Rectal smooth muscle tissue (tissue), 1 donor: ENCODE data around the gene DPH2.

ENCODE experiments used
- H3K27ac ChIP-seq: one replicate; pipeline ENCODE4 v1.7.0; 2013; ENCODE audit warnings: low read depth, low read length, inconsistent platforms
- H3K27me3 ChIP-seq: one replicate; pipeline ENCODE4 v1.7.0; 2013; ENCODE audit warnings: low read length; ENCODE audit not compliant: control insufficient read depth, insufficient read depth
- H3K36me3 ChIP-seq: one replicate; pipeline ENCODE4 v1.7.0; 2013; ENCODE audit warnings: low read length; ENCODE audit not compliant: control insufficient read depth, insufficient read depth
- H3K4me1 ChIP-seq: one replicate; pipeline ENCODE4 v1.7.0; 2013; ENCODE audit warnings: low read length; ENCODE audit not compliant: control insufficient read depth, insufficient read depth
- H3K4me3 ChIP-seq: one replicate; pipeline ENCODE4 v1.7.0; 2013; ENCODE audit warnings: low read length
- H3K9ac ChIP-seq: one replicate; pipeline ENCODE4 v1.7.0; 2013; ENCODE audit warnings: low read length

Gene DPH2

GRCh38 chr1:43976045-43976444 lies 6.2 kb downstream of the DPH2 start:
- Histone ChIP-seq H3K9ac (no peak overlapping the region), H3K27ac (no peak overlapping the region), H3K4me3 (peak overlapping the region; percentile 81), H3K36me3 (peaks cover 21% of the 10 kb centered on the region), H3K4me1 (peaks cover 11% of the 10 kb centered on the region), H3K27me3 (no peaks in the 10 kb centered on the region)

- Histone ChIP-seq H3K4me1 (peaks cover 11% of the 10 kb centered on the region), H3K27ac (no peak overlapping the region), H3K36me3 (peaks cover 18% of the 10 kb centered on the region)
Observed at GRCh38 chr1:43976890-43977289, 7.1 kb downstream of the DPH2 start.

GRCh38 chr1:43977376-43978263 lies 7.8 kb downstream of the DPH2 start:
- Histone ChIP-seq H3K36me3 (peaks cover 15% of the 10 kb centered on the region), H3K4me1 (peaks cover 11% of the 10 kb centered on the region), H3K9ac (no peak overlapping the region), H3K27me3 (no peaks in the 10 kb centered on the region), H3K27ac (no peak overlapping the region), H3K4me3 (peak overlapping the region; percentile 31)

More at GRCh38 chr1:43976890-43977289, 7.1 kb downstream of the DPH2 start:
- Histone ChIP-seq H3K9ac (no peak overlapping the region), H3K4me3 (no peak overlapping the region), H3K27me3 (no peaks in the 10 kb centered on the region)

GRCh38 chr1:43978264-43978550 lies 8.4 kb downstream of the DPH2 start:
- peaks cover 11% of the 10 kb centered on the region for H3K4me1 ChIP-seq
- H3K27ac ChIP-seq: no peak overlapping the region
- H3K36me3 ChIP-seq: peaks cover 13% of the 10 kb centered on the region
- no peaks in the 10 kb centered on the region for H3K27me3 ChIP-seq
- peak overlapping the region; percentile 75 for H3K4me3 ChIP-seq
- H3K9ac ChIP-seq: no peak overlapping the region

GRCh38 chr1:43978551-43979260 lies 8.9 kb downstream of the DPH2 start, which contains the start of gene B4GALT2:
TSS of gene B4GALT2 (plus strand) at chr1:43979210. CDS start at chr1:43981161, 1,951 bp downstream.
- H3K9ac ChIP-seq: peak within 1 kb of the TSS; percentile 45
- peaks cover 13% of the 10 kb centered on the region for H3K36me3 ChIP-seq
- H3K4me3 ChIP-seq: peak within 1 kb of the TSS; percentile 75
- H3K27ac ChIP-seq: no peak within 1 kb of the TSS
- peaks cover 11% of the 10 kb centered on the region for H3K4me1 ChIP-seq
- H3K27me3 ChIP-seq: no peaks in the 10 kb centered on the region

- H3K27me3 ChIP-seq: no peaks in the 10 kb centered on the region
- no peak overlapping the region for H3K27ac ChIP-seq
- peaks cover 11% of the 10 kb centered on the region for H3K4me1 ChIP-seq
Observed at GRCh38 chr1:43979261-43979527, 9.4 kb downstream of the DPH2 start.

GRCh38 chr1:43979528-43980254 lies 9.9 kb downstream of the DPH2 start:
- Histone ChIP-seq H3K36me3 (peaks cover 13% of the 10 kb centered on the region), H3K27ac (no peak overlapping the region), H3K27me3 (no peaks in the 10 kb centered on the region), H3K4me1 (peaks cover 11% of the 10 kb centered on the region), H3K4me3 (peak overlapping the region; percentile 58), H3K9ac (peak overlapping the region; percentile 45)

More at GRCh38 chr1:43979261-43979527, 9.4 kb downstream of the DPH2 start:
- H3K9ac ChIP-seq: no peak overlapping the region
- H3K4me3 ChIP-seq: peak overlapping the region; percentile 58
- peaks cover 13% of the 10 kb centered on the region for H3K36me3 ChIP-seq

GRCh38 chr1:43980255-43981134 lies 10.7 kb downstream of the DPH2 start:
- peaks cover 11% of the 10 kb centered on the region for H3K4me1 ChIP-seq
- H3K4me3 ChIP-seq: peak overlapping the region; percentile 58
- no peaks in the 10 kb centered on the region for H3K27me3 ChIP-seq
- peaks cover 13% of the 10 kb centered on the region for H3K36me3 ChIP-seq
- no peak overlapping the region for H3K9ac ChIP-seq
- H3K27ac ChIP-seq: no peak overlapping the region

- H3K36me3 ChIP-seq: peaks cover 13% of the 10 kb centered on the region
- H3K4me3 ChIP-seq: no peak overlapping the region
Observed at GRCh38 chr1:43981135-43981491, 11.3 kb downstream of the DPH2 start.

GRCh38 chr1:43981636-43982035 lies 11.8 kb downstream of the DPH2 start:
- peaks cover 9% of the 10 kb centered on the region for H3K36me3 ChIP-seq
- H3K27me3 ChIP-seq: no peaks in the 10 kb centered on the region
- no peak overlapping the region for H3K9ac ChIP-seq
- peaks cover 4% of the 10 kb centered on the region for H3K4me1 ChIP-seq
- H3K27ac ChIP-seq: no peak overlapping the region
- H3K4me3 ChIP-seq: no peak overlapping the region

More at GRCh38 chr1:43981135-43981491, 11.3 kb downstream of the DPH2 start:
- H3K9ac ChIP-seq: no peak overlapping the region
- H3K27me3 ChIP-seq: no peaks in the 10 kb centered on the region
- no peak overlapping the region for H3K27ac ChIP-seq
- H3K4me1 ChIP-seq: peaks cover 4% of the 10 kb centered on the region

GRCh38 chr1:43982241-43982640 lies 12.4 kb downstream of the DPH2 start:
- no peak overlapping the region for H3K4me3 ChIP-seq
- no peaks in the 10 kb centered on the region for H3K27me3 ChIP-seq
- H3K36me3 ChIP-seq: peaks cover 9% of the 10 kb centered on the region
- H3K27ac ChIP-seq: no peak overlapping the region
- H3K4me1 ChIP-seq: peaks cover 4% of the 10 kb centered on the region
- no peak overlapping the region for H3K9ac ChIP-seq

- H3K4me1 ChIP-seq: peaks cover 4% of the 10 kb centered on the region
- H3K9ac ChIP-seq: no peak overlapping the region
- no peak overlapping the region for H3K4me3 ChIP-seq
- H3K27me3 ChIP-seq: no peaks in the 10 kb centered on the region
- no peak overlapping the region for H3K27ac ChIP-seq
- H3K36me3 ChIP-seq: peaks cover 5% of the 10 kb centered on the region
Observed at GRCh38 chr1:43982808-43983207, 13.0 kb downstream of the DPH2 start.
